ENCODE data around the gene KSR1. TPM values are rescaled to one million over a fixed set of nuclear protein-coding genes. Genes with fewer than 3 reads are reported as not detected.

The KSR1 gene
- total and polyA plus RNA-seq, 2 of the 4 experiments (the other 2 are of a cell fraction) = 12.5 to 21.9 TPM

DNA sequence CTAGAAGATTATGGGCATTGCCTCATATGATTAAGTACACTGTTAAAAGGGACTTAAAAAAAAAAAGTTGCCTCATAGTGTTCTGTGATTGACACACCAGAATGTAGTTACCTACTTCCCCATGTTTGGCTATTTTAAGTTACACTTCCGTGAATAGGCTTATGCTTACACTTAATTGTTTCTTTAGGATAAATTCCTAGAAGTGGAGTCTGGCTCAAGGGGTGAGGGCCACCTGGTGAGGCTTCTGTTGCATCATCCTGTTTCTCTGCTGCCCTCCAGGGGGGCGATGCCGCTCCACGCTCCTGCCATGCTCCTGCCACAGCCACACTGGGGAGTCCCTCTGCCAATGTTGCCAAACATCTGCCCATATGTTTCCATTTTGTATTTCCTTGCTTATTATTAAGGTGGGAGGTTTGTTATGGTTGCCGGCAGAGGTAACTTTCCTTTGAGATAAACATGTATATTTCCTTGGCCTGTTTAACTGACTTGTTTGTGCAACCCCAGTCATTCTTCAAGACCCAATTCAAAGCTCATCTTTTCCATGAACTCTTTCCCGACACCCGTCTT is 73.1 kb downstream of the KSR1 start:
- dilution Hi-C loops (cut with HindIII; ENCODE audit: low sequenced_read_pairs, unreplicated experiment) = no loop called here
- Histone ChIP-seq H2BK15ac (ENCODE audit: low read depth, low read length) (peak overlapping the region; percentile 18; the same call in 1 of the 3 replicates), H2BK120ac (ENCODE audit: low read depth, low read length) (peak overlapping the region; percentile 41), H3K4me2 (ENCODE audit: low read depth, low read length) (no peak overlapping the region), H3K56ac (ENCODE audit: extremely low read depth, insufficient read depth, low read length) (no peak overlapping the region), H3K23ac (ENCODE audit: low read depth, low read length) (no peak overlapping the region), H3K14ac (replicated peaks; ENCODE audit: low read depth, low read length) (no peak overlapping the region), H3K9me3 (ENCODE audit: control insufficient read depth, insufficient read depth, low read length) (no peaks in the 10 kb centered on the region), H2BK5ac (ENCODE audit: low read depth, low read length, poor library complexity, severe bottlenecking) (peak overlapping the region; percentile 9), H2BK20ac (ENCODE audit: low read depth, low read length) (peak overlapping the region; percentile 44), H2AK5ac (ENCODE audit: low read depth, low read length) (peak overlapping the region; percentile 63; the same call in 1 of the 2 replicates), H3K9me1 (ENCODE audit: insufficient read depth, low read length) (peaks cover 38% of the 10 kb centered on the region), H2AK9ac (replicated peaks; ENCODE audit: low read depth, low read length, poor library complexity) (no peak overlapping the region), H3K27me3 (ENCODE audit: control insufficient read depth, insufficient read depth, low read length) (no peaks in the 10 kb centered on the region), H4K20me1 (ENCODE audit: insufficient read depth, low read length) (peaks cover 21% of the 10 kb centered on the region), H2AFZ (replicated peaks; ENCODE audit: low read length, poor library complexity) (peak overlapping the region; percentile 19), H4K5ac (ENCODE audit: low read depth, low read length) (no peak overlapping the region; the same call in 1 of the 2 replicates), H3K4me3 (ENCODE audit: insufficient read depth, low read depth, low read length) (no peak overlapping the region), H3K27ac (ENCODE audit: insufficient read depth, low read length) (peak overlapping the region; percentile 63; the same call in 1 of the 2 replicates), H4K8ac (ENCODE audit: low read depth in 2 of 2, low read length in 2 of 2) (peak overlapping the region; percentile 3 to 20; a peak in 2 of 4 replicates), H4K91ac (ENCODE audit: insufficient read depth, low read depth, low read length) (peak overlapping the region; percentile 78), H3K36me3 (ENCODE audit: control insufficient read depth, insufficient read depth, low read length) (no peaks in the 10 kb centered on the region), H3K79me1 (ENCODE audit: low read depth in 1 of 2, low read length in 2 of 2) (peaks cover 39 to 85% of the 10 kb centered on the region in 2 experiments), H3K4ac (ENCODE audit: low read depth, low read length) (peak overlapping the region; percentile 26), H3K18ac (ENCODE audit: low read depth, low read length) (peak overlapping the region; percentile 10; the same call in 1 of the 2 replicates), H3K4me1 (ENCODE audit: control insufficient read depth, insufficient read depth, low read length) (peaks cover 48% of the 10 kb centered on the region), H3K9ac (ENCODE audit: low read depth, low read length) (no peak overlapping the region)
- no peak for ATAC-seq (ENCODE audit: low read depth)
- ChIA-PET CTCF (interaction anchor here (1.5 kb wide), 1 partner anchor 31 kb away, joined by 3 read pairs; no protein-coding TSS in a partner anchor), POLR2A (ENCODE audit: unreplicated experiment) (no interaction called here)
- WGBS, 2 experiments (ENCODE audit: extremely low coverage in 2 of 2, insufficient read length in 1 of 2) = 93% methylated on average over 2 of the region's 7 CpGs; no CpG with 5 or more reads in 1 of the 2 experiments
- peak; percentile 76 for DNase-seq
- intact Hi-C loops (cut with micrococcal nuclease) = no loop called here
- in situ Hi-C loops (cut with MboI; ENCODE audit: low sequenced_read_pairs) = loop anchor here (25.0 kb wide), 1 partner anchor 808 kb away; the partner anchor contains the start of genes IFT20 and TNFAIP1
- TF ChIP-seq, protein P1, sequence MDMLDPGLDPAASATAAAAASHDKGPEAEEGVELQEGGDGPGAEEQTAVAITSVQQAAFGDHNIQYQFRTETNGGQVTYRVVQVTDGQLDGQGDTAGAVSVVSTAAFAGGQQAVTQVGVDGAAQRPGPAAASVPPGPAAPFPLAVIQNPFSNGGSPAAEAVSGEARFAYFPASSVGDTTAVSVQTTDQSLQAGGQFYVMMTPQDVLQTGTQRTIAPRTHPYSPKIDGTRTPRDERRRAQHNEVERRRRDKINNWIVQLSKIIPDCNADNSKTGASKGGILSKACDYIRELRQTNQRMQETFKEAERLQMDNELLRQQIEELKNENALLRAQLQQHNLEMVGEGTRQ (IDR thresholded peaks at IDR 0.05; ENCODE audit: low read depth, low read length) = no peak
- TF ChIP-seq RAD21 (IDR thresholded peaks at IDR 0.05; ENCODE audit: low read length) (peak; percentile 22; the same call in 1 of the 2 replicates), CHD1 (IDR thresholded peaks at IDR 0.05; ENCODE audit: low read depth, low read length) (no peak), CEBPB (IDR thresholded peaks at IDR 0.05; ENCODE audit: low read depth, low read length) (peak; percentile 90), MAZ (IDR thresholded peaks at IDR 0.05; ENCODE audit: borderline replicate concordance, low read depth, low read length) (peak; percentile 59; the same call in 1 of the 2 replicates), POLR2A (IDR thresholded peaks at IDR 0.05; ENCODE audit: low read depth, low read length) (no peak), RFX5 (IDR thresholded peaks at IDR 0.05; ENCODE audit: low read depth, low read length) (no peak)
- TF ChIP-seq, protein P2, sequence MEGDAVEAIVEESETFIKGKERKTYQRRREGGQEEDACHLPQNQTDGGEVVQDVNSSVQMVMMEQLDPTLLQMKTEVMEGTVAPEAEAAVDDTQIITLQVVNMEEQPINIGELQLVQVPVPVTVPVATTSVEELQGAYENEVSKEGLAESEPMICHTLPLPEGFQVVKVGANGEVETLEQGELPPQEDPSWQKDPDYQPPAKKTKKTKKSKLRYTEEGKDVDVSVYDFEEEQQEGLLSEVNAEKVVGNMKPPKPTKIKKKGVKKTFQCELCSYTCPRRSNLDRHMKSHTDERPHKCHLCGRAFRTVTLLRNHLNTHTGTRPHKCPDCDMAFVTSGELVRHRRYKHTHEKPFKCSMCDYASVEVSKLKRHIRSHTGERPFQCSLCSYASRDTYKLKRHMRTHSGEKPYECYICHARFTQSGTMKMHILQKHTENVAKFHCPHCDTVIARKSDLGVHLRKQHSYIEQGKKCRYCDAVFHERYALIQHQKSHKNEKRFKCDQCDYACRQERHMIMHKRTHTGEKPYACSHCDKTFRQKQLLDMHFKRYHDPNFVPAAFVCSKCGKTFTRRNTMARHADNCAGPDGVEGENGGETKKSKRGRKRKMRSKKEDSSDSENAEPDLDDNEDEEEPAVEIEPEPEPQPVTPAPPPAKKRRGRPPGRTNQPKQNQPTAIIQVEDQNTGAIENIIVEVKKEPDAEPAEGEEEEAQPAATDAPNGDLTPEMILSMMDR (conservative IDR thresholded peaks at IDR 0.05; ENCODE audit: low read depth, low read length) = peak; percentile 29; the same call in 1 of the 2 replicates
- TF ChIP-seq, protein P3, sequence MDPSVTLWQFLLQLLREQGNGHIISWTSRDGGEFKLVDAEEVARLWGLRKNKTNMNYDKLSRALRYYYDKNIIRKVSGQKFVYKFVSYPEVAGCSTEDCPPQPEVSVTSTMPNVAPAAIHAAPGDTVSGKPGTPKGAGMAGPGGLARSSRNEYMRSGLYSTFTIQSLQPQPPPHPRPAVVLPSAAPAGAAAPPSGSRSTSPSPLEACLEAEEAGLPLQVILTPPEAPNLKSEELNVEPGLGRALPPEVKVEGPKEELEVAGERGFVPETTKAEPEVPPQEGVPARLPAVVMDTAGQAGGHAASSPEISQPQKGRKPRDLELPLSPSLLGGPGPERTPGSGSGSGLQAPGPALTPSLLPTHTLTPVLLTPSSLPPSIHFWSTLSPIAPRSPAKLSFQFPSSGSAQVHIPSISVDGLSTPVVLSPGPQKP (IDR thresholded peaks at IDR 0.05; ENCODE audit: borderline replicate concordance, low read depth, low read length) = no peak
- no TSS peak for BruUV-seq (replicated peaks)
